Amygdala (tissue), 56 donors: ENCODE measurements around the gene PITPNC1.
"Not testable (repeated sequence)": the region's sequence is repeated elsewhere in the genome, so short reads cannot be mapped to it uniquely, and the experiment has no call there.

Experiments
- DNase-seq, 56 donors: peaks; one replicate each; lab custom pipeline; 2025; lab: John Stamatoyannopoulos, UW

Gene PITPNC1

DNA sequence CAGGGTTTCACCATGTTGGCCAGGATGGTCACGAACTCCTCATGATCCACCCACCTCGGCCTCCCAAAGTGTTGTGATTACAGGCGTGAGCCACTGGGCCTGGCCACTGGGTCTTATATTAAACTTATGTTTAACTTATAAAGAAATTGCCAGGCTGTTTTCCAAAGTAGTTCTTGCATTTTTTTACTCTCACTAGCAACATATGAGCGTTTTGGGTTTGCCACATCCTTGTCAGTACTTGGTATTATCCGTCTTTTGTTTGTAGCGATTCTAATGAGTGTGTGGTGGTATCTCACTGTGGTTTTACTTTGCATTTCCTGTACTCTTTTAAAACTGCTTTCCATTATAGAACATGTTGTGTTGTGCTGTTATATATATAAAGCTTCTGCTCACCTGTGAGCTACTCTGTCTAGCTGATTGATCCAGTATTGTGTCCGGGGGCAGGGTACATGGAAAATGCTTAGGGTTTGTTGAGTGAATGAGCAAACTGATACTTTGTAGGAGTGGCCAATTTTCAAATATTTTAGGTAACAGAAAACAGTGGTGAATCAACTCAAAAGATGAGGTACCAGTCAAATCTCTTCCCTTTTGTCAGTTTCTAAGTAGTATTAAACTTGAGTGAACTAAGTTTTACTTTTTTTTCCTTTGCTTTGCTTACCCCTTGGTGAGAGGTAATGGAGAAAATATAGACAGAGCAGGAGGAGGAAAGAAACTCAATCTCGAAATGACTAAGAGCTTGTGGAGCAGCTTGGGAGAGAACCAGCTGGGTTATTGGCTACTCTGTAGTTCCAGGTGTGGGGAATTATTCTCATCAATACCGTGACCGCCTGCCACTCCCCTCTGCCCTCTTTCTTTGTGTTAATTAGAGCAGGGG, 75.8 kb downstream of the PITPNC1 start:
- no peak for DNase-seq

DNA sequence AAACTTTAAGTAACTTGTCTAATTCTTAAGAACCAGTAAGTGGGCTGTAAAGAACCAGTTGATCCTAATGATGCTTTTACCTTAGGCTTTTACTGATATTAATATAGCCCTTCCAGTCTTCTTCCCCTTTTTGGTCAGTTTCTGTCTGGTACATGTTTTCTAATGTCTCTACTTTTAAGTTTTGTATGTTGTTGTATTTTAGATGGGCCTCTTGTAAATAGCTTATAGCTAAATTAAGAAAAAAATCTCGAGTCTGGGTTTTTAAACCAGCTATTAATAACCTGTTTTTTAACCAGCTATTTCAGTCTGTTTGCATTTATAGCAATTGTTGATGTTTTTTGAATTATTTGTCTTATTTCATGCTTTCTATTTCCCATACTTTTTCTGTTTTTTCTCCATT, 79.0 kb downstream of the PITPNC1 start:
- no peak for DNase-seq

DNA sequence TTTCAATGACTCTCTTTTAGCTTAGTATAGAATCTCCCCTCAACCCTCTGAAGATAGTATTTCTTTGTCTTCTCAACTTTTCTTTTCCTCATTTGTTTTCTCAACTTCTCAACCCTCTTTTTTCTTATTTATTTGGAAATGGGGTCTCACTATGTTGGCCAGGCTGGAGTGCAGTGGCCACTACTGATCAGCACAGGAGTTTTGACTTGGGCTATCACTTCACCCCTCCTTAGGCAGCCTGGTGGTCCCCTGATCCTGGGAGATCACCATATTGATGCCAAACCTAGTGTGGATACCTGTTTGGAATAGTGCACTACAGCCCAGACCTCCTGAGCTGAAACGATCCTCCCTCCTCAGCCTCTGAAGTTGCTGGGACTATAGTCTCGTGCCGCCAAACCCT, 79.8 kb downstream of the PITPNC1 start:
- no peak for DNase-seq

DNA sequence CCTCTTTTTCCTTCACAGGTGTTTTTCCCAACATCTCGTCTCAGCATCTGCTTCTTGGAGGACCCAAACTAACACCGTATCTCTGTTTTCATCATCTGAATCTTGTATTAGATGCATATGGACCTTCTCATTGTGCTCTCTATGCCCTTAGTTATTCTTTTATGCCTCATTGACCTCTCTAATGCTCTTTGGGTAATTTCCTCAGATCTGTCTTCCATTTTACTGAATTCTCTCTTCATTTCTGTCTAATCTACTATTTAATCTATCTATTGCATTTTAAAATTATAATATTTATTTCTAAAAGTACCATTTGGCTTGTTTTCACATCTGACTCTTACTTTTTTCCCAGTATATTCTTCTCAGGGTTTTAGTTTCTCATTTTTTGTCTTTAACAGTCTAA, 81.1 kb downstream of the PITPNC1 start:
- DNase-seq, result no peak

DNA sequence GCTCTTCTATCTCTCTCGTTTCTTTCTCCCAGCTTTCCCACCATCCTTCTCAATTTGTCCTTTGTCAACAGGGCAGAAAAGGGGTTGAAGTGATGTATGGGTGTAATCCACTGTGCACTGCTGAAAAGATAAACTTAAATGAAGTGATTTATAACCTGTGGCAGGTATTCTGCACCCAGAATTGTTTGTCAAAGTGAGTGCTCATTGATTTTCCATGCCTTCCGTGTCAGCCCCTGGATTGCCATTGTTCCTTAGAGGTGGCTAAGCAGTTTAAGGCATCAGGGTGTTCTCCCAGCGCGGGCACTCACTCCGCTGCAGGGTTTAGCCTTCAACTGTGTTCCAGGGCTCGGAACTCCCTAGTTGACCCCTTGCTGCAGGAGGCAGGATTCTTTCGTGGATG, 82.9 kb downstream of the PITPNC1 start:
- DNase-seq, result peak in 2 of 56 donors; percentile 23 to 35

DNA sequence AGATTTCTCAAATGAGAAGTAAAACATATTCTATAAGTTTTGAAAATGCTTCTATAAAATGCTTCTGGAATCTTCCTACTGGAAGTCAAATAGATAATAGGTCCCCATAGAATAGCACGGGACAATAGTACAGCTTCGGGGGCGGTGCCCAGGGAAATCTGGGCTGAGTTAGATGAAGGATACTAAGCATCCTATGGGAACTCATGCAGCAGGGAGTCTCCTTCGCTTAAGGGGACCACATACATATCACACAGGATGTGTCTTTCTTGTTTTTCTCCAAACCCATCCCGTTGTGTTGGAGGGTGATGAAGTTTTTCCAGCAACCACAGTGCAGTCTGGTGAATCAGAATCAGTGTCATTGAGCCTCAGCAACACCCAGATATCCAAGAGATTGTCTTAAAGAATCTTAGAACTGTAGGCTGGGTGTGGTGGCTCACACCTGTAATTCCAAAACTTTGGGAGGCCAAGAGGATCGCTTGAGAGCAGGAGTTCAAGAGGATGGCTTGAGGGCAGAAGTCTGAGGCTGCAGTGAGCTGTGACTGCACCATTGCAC, 84.2 kb downstream of the PITPNC1 start:
- DNase-seq, result no peak

DNA sequence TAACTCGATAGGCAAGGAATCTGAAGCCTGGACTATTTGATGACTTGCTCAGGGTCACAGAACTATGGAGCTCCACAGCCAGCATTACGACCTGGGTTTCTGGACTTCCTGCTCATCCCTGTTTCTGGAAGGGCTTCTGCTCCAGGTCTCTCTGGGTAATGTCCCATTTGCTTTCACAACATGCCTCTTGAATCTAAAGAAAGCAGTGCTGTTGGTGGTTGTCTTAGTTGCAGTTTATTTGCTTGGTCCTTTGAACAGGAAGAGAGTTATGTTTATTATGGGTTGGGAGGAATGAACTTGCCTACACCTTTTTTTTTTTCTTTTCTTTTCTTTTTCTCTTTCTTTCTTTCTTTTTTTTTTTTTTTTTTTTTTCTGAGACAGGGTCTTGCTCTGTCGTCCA, 84.8 kb downstream of the PITPNC1 start:
- no peak for DNase-seq

DNA sequence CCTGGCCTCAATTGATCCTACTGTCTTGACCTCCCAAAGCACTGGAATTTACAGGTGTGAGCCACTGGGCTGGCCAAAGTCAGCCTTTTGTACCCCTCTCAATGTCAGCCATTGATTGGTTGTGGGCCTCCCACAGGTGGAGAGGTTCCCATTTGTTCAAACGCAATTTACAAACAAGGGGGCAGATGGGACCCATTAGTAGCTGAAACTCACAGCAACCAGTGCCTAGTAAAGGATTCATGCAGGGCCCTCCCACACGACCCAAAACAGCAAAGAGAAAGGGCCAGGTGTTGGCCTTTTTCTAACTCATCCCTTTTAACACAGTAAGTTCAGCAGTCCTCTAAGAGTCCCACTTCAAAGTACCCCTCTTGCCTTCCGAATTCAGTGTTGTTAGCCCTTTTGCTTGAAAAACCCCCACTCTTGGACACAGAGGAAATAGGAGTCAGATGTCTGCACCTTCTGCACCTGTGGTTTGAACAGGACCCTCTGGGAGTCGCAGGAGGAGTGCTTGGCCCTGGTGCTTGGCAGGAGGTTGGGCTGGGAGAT, 89.2 kb downstream of the PITPNC1 start:
- DNase-seq, result no peak

DNA sequence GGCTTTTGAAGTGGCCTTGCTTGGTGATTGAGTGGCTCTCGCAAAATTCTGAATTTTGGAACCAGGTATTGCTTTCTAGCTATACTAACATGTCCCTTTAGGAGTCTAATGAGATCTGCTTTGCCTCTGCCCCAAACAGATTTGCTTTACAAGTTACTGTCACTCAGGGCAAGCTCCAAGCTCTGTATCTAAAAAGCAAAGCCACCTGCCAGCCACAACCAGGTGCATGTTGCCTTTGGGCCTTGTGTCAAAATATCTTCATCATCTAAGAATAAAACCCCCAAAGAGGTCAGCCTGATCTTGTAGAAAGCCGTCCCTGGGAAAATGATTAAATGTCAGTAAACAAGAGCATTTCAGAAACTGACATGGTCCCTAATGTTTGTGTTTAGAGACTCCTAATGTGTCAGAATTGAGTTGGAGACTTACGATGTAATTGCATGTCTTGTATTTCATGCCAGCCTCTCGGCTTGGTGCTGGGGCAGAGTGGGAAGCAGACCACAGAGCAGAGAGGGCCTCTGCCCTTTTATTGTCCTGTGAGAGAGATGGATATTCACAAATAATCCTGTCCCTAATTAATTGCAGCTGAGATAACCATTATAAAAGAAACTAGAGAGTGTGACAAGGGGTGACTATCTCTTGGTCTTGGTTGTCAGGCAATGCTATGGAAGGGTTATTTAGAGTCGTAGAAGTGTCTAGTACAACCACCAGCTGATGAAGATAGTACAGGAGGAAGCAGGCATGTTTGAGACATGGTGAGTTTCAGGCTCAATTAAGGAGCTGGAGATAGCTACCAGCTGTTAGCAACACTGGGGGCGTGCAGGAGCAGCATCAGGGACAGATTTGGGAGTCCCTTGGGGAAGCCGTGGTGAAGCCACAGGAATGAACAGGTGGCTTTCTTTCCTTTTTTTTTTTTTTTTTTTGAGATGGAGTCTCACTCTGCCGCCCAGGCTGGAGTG, 90.7 kb downstream of the PITPNC1 start:
- DNase-seq, result peak in 1 of 56 donors; percentile 6

DNA sequence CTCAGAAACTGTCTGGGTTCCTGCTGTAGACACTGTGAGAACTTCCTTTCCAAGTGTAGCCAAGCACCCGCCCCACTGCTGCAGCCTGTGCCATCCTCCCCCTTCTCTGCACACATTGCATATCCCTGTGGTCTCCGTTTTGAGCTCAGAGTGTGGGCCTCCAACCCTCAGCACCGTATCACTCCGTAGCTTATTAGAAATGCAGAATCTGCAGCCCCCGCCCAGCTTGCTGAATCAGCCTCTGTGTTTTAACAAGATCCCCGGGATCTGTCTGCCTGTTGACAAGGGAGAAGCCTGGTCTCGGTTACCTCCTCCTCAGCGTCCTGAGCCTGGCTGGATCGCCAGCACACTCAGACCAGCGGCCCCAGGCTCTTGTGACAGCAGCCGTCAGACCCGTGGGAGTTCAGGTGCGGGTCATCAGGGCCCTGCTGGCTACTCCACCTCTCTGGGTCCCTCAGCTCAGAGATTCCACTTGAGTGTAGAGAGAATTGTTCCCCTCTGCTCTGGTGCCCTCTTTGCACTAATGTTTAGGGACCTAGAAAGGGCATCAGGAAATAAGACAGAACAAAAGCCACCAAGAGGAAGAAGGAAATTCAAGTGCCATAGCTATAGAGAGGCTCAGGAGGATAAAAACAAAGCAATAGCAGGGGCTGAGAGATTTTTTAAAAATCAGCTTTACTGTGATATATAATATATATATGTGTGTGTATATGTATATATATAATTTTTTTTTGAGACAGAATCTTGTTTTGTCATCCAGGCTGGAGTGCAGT, 92.3 kb downstream of the PITPNC1 start:
- peak in 2 of 56 donors; percentile 7 to 21 for DNase-seq

DNA sequence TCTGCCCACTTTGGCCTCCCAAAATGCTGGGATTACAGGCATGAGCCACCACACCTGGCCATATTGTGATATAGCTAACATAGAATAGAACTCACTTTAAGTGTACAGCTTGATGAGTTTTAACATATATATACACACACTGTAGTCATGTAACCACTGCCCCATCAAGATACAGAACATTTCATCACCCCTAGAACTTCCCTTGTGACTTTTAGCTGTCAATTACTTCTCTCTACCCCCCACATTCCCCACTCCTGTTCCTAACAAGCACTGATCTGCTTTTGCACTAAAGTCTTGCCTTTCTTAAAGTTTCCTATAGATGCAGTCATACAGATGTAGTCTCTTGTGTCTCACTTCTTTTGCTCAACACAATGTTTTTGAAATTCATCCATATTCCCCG, 93.1 kb downstream of the PITPNC1 start:
- no peak for DNase-seq

DNA sequence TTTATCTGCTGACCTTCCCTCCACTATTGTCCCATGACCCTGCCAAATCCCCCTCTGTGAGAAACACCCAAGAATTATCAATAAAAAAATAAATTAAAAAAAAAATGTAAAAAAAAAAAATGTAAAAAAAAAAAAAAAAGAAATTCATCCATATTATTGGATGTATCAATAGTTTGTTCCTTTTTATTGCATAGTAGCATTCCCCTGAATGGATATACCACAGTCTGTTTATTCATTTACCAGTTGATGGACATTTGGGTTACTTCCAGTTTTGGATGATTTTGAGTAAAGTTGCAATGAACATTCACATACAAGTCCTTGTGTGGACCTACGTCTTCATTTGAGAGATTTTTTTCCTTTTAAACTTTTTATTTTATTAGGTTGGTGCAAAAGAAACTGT, 94.0 kb downstream of the PITPNC1 start:
- DNase-seq, result no peak

DNA sequence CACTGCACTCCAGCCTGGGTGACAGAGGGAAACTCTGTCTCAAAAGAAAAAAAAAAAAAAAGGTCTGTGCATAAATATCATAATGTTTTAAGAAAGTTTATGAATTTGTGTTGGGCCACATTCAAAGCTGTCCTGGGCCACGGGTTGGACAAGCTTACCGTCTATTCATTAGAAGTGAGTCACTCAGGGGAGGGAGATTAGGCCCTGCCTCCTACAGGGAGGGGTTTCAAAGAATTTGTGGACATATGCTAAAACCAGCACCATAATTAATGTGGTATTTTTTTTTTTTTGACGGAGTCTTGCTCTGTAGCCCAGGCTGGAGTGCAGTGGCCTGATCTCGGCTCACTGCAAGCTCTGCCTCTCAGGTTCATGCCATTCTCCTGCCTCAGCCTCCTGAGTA, 95.5 kb downstream of the PITPNC1 start:
- not testable (repeated sequence) for DNase-seq

DNA sequence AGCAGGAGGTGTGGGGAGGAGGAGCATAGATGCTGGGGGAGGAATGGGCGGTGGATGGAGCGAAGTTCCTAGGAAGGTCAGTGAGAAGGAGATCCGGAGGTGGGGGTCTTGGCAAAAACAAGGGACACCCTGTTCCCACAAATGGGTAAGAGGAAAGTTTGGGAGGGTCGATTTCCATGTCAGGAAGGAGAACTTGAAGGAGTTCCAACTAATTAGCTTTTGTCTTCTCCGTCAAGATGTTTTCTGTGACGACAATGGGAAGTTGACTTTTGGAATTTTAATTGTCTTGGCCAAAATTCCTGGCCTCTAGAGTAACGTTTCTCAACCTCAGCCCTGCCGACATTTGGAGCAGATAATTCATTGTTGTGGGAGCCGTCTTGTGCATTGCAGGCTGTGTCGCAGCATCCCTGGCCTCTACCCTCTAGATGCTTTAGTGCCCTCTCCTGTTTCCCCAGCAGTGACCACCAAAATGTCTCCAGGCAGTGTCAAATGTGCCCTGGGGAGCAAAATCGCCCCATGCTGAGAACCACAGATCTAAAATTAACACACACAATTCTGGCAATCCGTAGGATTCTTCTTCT, 97.1 kb downstream of the PITPNC1 start:
- no peak for DNase-seq

DNA sequence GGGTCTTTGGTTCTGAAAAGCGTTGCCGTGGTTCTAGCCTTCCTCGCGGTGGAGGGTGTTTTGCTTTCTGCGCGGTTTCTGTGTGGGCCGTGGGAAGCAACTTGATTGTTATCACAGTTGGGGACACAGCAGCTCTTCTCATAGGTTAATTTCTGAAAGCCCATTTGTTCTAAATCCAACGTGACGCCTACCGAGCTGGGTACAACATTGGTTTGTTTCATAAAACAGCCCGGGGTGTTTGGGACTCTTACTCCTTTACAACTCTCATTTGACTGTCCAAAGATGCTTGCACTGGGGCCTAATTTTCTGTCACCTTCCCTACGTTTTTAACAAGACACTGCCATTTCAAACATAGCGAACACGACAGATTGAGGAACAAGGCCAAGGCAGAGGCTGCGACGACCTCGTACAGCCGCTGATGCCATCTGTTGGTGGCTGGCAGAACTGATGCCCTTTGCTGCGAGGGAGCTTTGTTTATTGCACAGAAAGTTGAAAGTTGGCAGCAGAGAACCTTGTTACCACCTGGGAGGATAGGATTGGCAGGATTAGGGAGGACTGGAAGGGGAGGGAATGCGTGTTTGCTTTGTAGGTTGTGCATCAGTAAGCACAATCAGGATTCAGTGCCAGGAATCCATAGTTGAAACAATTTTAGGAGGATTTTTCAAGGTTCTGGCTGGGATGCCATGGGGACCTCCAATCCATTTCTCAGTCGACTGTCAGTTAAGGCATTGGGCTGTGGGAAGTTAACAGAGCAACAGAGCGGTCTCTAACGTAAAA, 98.3 kb downstream of the PITPNC1 start:
- peak in 53 of 56 donors; percentile 9 to 87 (median 63) for DNase-seq

DNA sequence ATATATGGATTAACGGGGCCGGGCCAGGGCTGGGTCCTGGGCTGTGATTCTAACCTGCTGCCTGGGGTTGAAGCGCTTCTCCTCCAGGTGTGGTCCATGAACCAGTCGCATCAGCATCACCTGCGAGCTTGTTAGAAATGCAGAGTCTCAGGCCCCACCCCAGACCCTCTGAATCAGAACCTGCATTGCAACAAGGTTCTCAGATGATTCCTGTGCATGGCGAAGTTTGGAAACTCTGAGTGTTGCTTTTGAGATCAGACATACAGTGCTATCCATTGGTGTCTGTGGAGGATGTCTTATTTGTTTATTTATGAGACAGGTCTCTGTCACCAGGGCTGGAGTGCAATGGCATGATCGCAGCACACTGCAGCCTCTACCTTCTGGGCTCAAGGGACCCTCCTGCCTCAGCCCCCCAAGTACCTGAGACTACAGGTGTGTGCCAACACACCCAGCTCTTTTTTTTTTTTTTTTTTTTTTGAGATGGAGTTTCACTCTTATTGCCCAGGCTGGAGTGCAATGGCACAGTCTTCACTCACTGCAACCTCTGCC, 99.8 kb downstream of the PITPNC1 start:
- no peak for DNase-seq

DNA sequence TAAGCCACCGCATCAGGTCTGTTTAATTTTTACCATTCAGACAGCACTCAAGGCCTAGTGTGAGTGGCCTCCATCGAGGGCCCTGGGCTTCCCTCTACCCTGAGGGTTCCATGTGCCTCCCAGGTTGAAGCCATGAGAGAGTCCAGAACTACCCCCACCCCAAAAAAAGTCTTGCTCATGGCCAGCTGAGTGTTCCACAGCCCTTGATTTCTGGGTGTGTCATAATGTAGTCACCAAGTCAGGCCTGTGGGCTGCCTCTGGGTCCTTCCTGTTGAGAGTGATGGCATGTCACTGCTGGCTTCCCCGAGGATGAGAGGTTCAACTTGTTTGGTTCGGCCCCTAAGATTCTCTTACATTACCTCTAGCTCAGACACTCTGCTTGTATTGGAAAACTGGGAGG, 100.6 kb downstream of the PITPNC1 start:
- no peak for DNase-seq

DNA sequence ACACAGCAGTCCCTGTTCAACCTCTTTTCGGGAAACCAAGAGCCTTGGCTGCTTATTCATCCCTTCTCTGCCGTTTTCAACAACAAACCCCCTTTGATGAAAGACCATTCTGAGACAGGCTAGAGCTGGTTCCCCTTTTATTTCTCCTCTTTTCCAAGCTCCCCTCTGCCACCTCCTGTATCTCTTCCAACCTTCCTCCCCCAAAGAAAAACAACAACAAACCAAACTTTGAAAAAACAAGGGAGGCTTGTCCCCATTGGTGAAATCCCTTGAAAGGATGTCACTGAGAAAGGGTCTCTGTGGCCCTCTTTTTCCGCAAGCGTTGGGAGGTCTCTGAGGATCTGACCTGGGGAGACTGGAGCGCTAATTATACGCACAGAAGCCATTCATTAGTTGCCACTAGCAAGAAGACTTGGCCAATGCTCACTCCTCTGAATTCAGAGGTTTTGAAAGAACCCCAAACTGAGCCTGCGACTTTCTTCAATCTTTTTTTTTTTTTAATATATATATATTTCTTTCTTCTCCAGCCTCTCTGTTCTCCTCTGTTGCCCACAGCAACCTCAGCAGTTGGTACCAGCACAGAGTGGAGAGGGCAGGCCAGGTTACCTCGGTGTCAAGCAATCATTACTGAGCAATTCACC, 101.4 kb downstream of the PITPNC1 start:
- peak in 35 of 56 donors; percentile 17 to 83 (median 49) for DNase-seq
